ENCODE results near the gene EXOC6B.

Gene EXOC6B

GRCh38 chr2:72744049-72744448, 81.8 kb downstream of the EXOC6B start:
- no peak for DNase-seq (ENCODE audit: low read depth in 2 of 3, low spot score in 1 of 3)

- DNase-seq (ENCODE audit: low read depth in 2 of 3, low spot score in 1 of 3): no peak
These were observed 82.4 kb downstream of the EXOC6B start for GRCh38 chr2:72743481-72743880.

GRCh38 chr2:72738096-72738495, 87.7 kb downstream of the EXOC6B start:
- DNase-seq (ENCODE audit: low read depth in 2 of 3, low spot score in 1 of 3): no peak

- no peak for DNase-seq (ENCODE audit: low read depth in 2 of 3, low spot score in 1 of 3)
These were observed 91.4 kb downstream of the EXOC6B start for GRCh38 chr2:72734432-72734831.

GRCh38 chr2:72731116-72731515, 94.7 kb downstream of the EXOC6B start:
- no peak for DNase-seq (ENCODE audit: low read depth in 2 of 3, low spot score in 1 of 3)

- no peak for DNase-seq (ENCODE audit: low read depth in 2 of 3, low spot score in 1 of 3)
These were observed 98.5 kb downstream of the EXOC6B start for GRCh38 chr2:72727356-72727755.

- no peak for DNase-seq (ENCODE audit: low read depth in 2 of 3, low spot score in 1 of 3)
These were observed 102.0 kb downstream of the EXOC6B start for GRCh38 chr2:72723769-72724370.

- no peak for DNase-seq (ENCODE audit: low read depth in 2 of 3, low spot score in 1 of 3)
These were observed 103.3 kb downstream of the EXOC6B start for GRCh38 chr2:72722492-72723070.

GRCh38 chr2:72719416-72719815, 106.4 kb downstream of the EXOC6B start:
- DNase-seq (ENCODE audit: low read depth in 2 of 3, low spot score in 1 of 3): no peak

- no peak for DNase-seq (ENCODE audit: low read depth in 2 of 3, low spot score in 1 of 3)
These were observed 107.0 kb downstream of the EXOC6B start for GRCh38 chr2:72718876-72719275.

GRCh38 chr2:72716601-72717000, 109.2 kb downstream of the EXOC6B start:
- no peak for DNase-seq (ENCODE audit: low read depth in 2 of 3, low spot score in 1 of 3)

- no peak for DNase-seq (ENCODE audit: low read depth in 2 of 3, low spot score in 1 of 3)
These were observed 112.0 kb downstream of the EXOC6B start for GRCh38 chr2:72713857-72714256.

GRCh38 chr2:72712977-72713376, 112.9 kb downstream of the EXOC6B start:
- no peak for DNase-seq (ENCODE audit: low read depth in 2 of 3, low spot score in 1 of 3)

GRCh38 chr2:72712304-72712703, 113.5 kb downstream of the EXOC6B start:
- DNase-seq (ENCODE audit: low read depth in 2 of 3, low spot score in 1 of 3): no peak

- DNase-seq (ENCODE audit: low read depth in 2 of 3, low spot score in 1 of 3): no peak
These were observed 115.2 kb downstream of the EXOC6B start for GRCh38 chr2:72710418-72711152.

GRCh38 chr2:72708236-72708635, 117.6 kb downstream of the EXOC6B start:
- no peak for DNase-seq (ENCODE audit: low read depth in 2 of 3, low spot score in 1 of 3)

GRCh38 chr2:72698300-72698699, 127.5 kb downstream of the EXOC6B start:
- DNase-seq (ENCODE audit: low read depth in 2 of 3, low spot score in 1 of 3): no peak

GRCh38 chr2:72696559-72696958, 129.3 kb downstream of the EXOC6B start:
- DNase-seq (ENCODE audit: low read depth in 2 of 3, low spot score in 1 of 3): no peak

GRCh38 chr2:72695676-72696075, 130.2 kb downstream of the EXOC6B start:
- DNase-seq (ENCODE audit: low read depth in 2 of 3, low spot score in 1 of 3): no peak

GRCh38 chr2:72694715-72695496, 130.9 kb downstream of the EXOC6B start:
- DNase-seq (ENCODE audit: low read depth in 2 of 3, low spot score in 1 of 3): no peak

- no peak for DNase-seq (ENCODE audit: low read depth in 2 of 3, low spot score in 1 of 3)
These were observed 136.1 kb downstream of the EXOC6B start for GRCh38 chr2:72689579-72690195.
